GM12878 (cell line): Measurements from ENCODE around the gene ENGASE. TPM values are rescaled to one million over a fixed set of nuclear protein-coding genes. Genes with fewer than 3 reads are reported as not detected.

Experiments
- ATAC-seq: fragments of 200-7000 bp; cut with Tn5 transposase; 3 replicates; pipeline ENCODE4 v1.9.1; 2020; ENCODE audit warnings: mild to moderate bottlenecking, moderate library complexity
- BruUV-seq: library from RNA; stranded (reverse); fragments of 400-500 nt; replicated peaks from 2 replicates; lab custom pipeline; 2021; lab: Mats Ljungman, UMichigan
- CTCF ChIA-PET: fragments of 300-600 bp; sonication (Branson Sonifier 250); formaldehyde crosslinking; extraction: SDS; loops from one replicate; lab custom pipeline; 2021; ENCODE audit warnings: inconsistent platforms; lab: Yijun Ruan, JAX
- POLR2A ChIA-PET: fragments of 350-600 bp; formaldehyde crosslinking; extraction: SDS; loops from one replicate; lab custom pipeline; 2021; ENCODE audit warnings: inconsistent platforms; lab: Charles Lee
- RAD21 ChIA-PET: fragments of 300-600 bp; sonication (Branson Sonifier 250); formaldehyde crosslinking; loops from one replicate; lab custom pipeline; 2023; ENCODE audit warnings: antibody characterized with exemption; ENCODE audit not compliant: unreplicated experiment; lab: Charles Lee
- SMC1A ChIA-PET: fragments of 300-600 bp; sonication (Branson Sonifier 250); formaldehyde crosslinking; loops from one replicate; lab custom pipeline; 2023; ENCODE audit not compliant: unreplicated experiment, uncharacterized antibody; lab: Charles Lee
- DNase-seq: peaks from one replicate; pipeline ENCODE4 v3.0.0-alpha.2; 2011; ENCODE audit warnings: low read depth, low spot score
- FAIRE-seq: peaks from 3 replicates; lab custom pipeline; 2011; peaks lifted over from hg19 to GRCh38; lab: Jason Lieb, UNC
- H2AFZ ChIP-seq: 2 replicates; pipeline ENCODE4 v1.6.0; 2011; ENCODE audit warnings: low read depth, low read length, control low read depth; ENCODE audit not compliant: control insufficient read depth
- H3K27ac ChIP-seq: 2 replicates; pipeline ENCODE4 v1.5.1; 2011; ENCODE audit warnings: control low read depth; ENCODE audit not compliant: control insufficient read depth, insufficient read depth
- H3K27me3 ChIP-seq, 2 experiments: replicated peaks in 1 of 2; 2 replicates each; pipeline versions ENCODE4 v1.6.0 to v1.6.1; 2011; ENCODE audit warnings: low read length in 1 of 2; ENCODE audit not compliant: control insufficient read depth in 2 of 2, insufficient read depth in 2 of 2
- H3K36me3 ChIP-seq, 2 experiments: 2 replicates each; pipeline ENCODE4 v1.5.1; 2011; ENCODE audit warnings: low read length in 1 of 2; ENCODE audit not compliant: control insufficient read depth in 2 of 2, insufficient read depth in 2 of 2
- H3K4me1 ChIP-seq: 2 replicates; pipeline ENCODE4 v1.6.1; 2011; ENCODE audit warnings: mild to moderate bottlenecking, low read length, moderate library complexity, mixed read lengths; ENCODE audit not compliant: control insufficient read depth, insufficient read depth
- H3K4me2 ChIP-seq: 2 replicates; pipeline ENCODE4 v1.6.0; 2011; ENCODE audit warnings: control low read depth; ENCODE audit not compliant: control insufficient read depth, insufficient read depth
- H3K4me3 ChIP-seq: fragments of 200-600 bp; sonication (generic); 2 replicates; pipeline ENCODE4 v1.5.1; 2016
- H3K79me2 ChIP-seq: 2 replicates; pipeline ENCODE4 v1.6.0; 2011; ENCODE audit warnings: low read length; ENCODE audit not compliant: control insufficient read depth, insufficient read depth
- H3K9ac ChIP-seq: 2 replicates; pipeline ENCODE4 v1.8.0; 2011; ENCODE audit warnings: low read length, control low read depth, mixed read lengths; ENCODE audit not compliant: control insufficient read depth, insufficient read depth
- H3K9me3 ChIP-seq: replicated peaks from 3 replicates; pipeline ENCODE4 v1.5.1; 2011; ENCODE audit warnings: mild to moderate bottlenecking, low read length; ENCODE audit not compliant: control insufficient read depth, insufficient read depth
- H4K20me1 ChIP-seq: 2 replicates; pipeline ENCODE4 v1.6.0; 2011; ENCODE audit not compliant: control insufficient read depth, insufficient read depth
- BCLAF1 ChIP-seq: fragments of 450-650 bp; IDR thresholded peaks from 2 replicates; pipeline ENCODE4 v1.6.1; 2017; ENCODE audit warnings: antibody characterized with exemption, mild to moderate bottlenecking, moderate library complexity
- CBFB ChIP-seq: IDR thresholded peaks from 2 replicates; pipeline ENCODE4 v1.6.1; 2016; ENCODE audit warnings: antibody characterized with exemption, low read depth
- CBX5 ChIP-seq: sonication (generic); IDR thresholded peaks from 2 replicates; pipeline ENCODE4 v1.6.1; 2016; ENCODE audit warnings: low read depth, moderate library complexity, mild to moderate bottlenecking, inconsistent platforms
- CHD1 ChIP-seq: IDR thresholded peaks from 2 replicates; pipeline ENCODE4 v1.6.1; 2012; ENCODE audit warnings: low read depth, low read length, improper control_type of control experiment
- EP300 ChIP-seq, 2 experiments: fragments of 150-350 bp in 1 of 2; IDR thresholded peaks; 2 replicates each; pipeline ENCODE4 v1.6.1; 2011 to 2012; ENCODE audit warnings: low read depth in 2 of 2, low read length in 2 of 2, borderline replicate concordance in 1 of 2, improper control_type of control experiment in 1 of 2, inconsistent platforms in 1 of 2; ENCODE audit not compliant: control insufficient read depth in 1 of 2
- HDAC2 ChIP-seq: fragments of 200-600 bp; sonication (generic); IDR thresholded peaks from 2 replicates; pipeline ENCODE4 v1.6.1; 2017
- IKZF2 ChIP-seq, 2 experiments: fragments of 450-650 bp; IDR thresholded peaks; 2 replicates each; pipeline ENCODE4 v1.6.1; 2017; ENCODE audit warnings: mild to moderate bottlenecking in 2 of 2, moderate library complexity in 2 of 2
- IRF4 ChIP-seq: IDR thresholded peaks from 2 replicates; pipeline ENCODE4 v1.6.1; 2011; ENCODE audit warnings: low read depth, low read length
- IRF5 ChIP-seq: fragments of 450-650 bp; IDR thresholded peaks from 2 replicates; pipeline ENCODE4 v1.6.1; 2017; ENCODE audit warnings: borderline replicate concordance
- KAT2A ChIP-seq: conservative IDR thresholded peaks from 2 replicates; pipeline ENCODE4 v1.6.1; 2011; ENCODE audit warnings: low read depth, low read length; ENCODE audit not compliant: control insufficient read depth
- MXI1 ChIP-seq: fragments of 150-350 bp; IDR thresholded peaks from 2 replicates; pipeline ENCODE4 v1.6.1; 2011; ENCODE audit warnings: low read depth, mild to moderate bottlenecking, inconsistent platforms, low read length, improper control_type of control experiment
- NFIC ChIP-seq: IDR thresholded peaks from 2 replicates; pipeline ENCODE4 v1.6.1; 2012; ENCODE audit warnings: low read depth, mild to moderate bottlenecking, inconsistent platforms, low read length, moderate library complexity
- NFYB ChIP-seq: IDR thresholded peaks from 2 replicates; pipeline ENCODE4 v1.6.1; 2011; ENCODE audit warnings: low read depth, mild to moderate bottlenecking, low read length, improper control_type of control experiment, moderate library complexity; ENCODE audit not compliant: insufficient read depth
- NR2C2 ChIP-seq: IDR thresholded peaks from 2 replicates; pipeline ENCODE4 v1.6.1; 2011; ENCODE audit warnings: borderline replicate concordance, low read depth; ENCODE audit not compliant: control insufficient read depth, insufficient read length
- PAX5 ChIP-seq: IDR thresholded peaks from 2 replicates; pipeline ENCODE4 v1.6.1; 2011; ENCODE audit warnings: low read depth, low read length, borderline replicate concordance
- RAD21 ChIP-seq: IDR thresholded peaks from 2 replicates; pipeline ENCODE4 v1.6.1; 2011; ENCODE audit warnings: mild to moderate bottlenecking, low read depth, low read length, moderate library complexity; ENCODE audit not compliant: insufficient read depth
- RFX5 ChIP-seq: IDR thresholded peaks from 2 replicates; pipeline ENCODE4 v1.6.1; 2011; ENCODE audit warnings: low read depth, low read length, improper control_type of control experiment
- STAT1 ChIP-seq: fragments of 450-650 bp; conservative IDR thresholded peaks from 2 replicates; pipeline ENCODE4 v1.6.1; 2014; ENCODE audit warnings: antibody characterized with exemption, mild to moderate bottlenecking
- TBL1XR1 ChIP-seq: IDR thresholded peaks from 2 replicates; pipeline ENCODE4 v1.6.1; 2012; ENCODE audit warnings: low read depth, low read length, improper control_type of control experiment
- ZNF217 ChIP-seq: fragments of 450-650 bp; IDR thresholded peaks from 2 replicates; pipeline ENCODE4 v1.6.1; 2017; ENCODE audit warnings: antibody characterized with exemption, mild to moderate bottlenecking
- ZNF384 ChIP-seq: IDR thresholded peaks from 2 replicates; pipeline ENCODE4 v1.6.1; 2012; ENCODE audit warnings: low read depth, mild to moderate bottlenecking, low read length, improper control_type of control experiment, borderline replicate concordance
- ZZZ3 ChIP-seq: IDR thresholded peaks from 2 replicates; pipeline ENCODE4 v1.6.1; 2011; ENCODE audit warnings: low read depth; ENCODE audit not compliant: control insufficient read depth, insufficient read length
- WGBS: methylation state at CpG from one replicate; pipeline ENCODE4 v1.1.6; 2016; ENCODE audit warnings: low lambda C conversion rate; ENCODE audit not compliant: insufficient replicate concordance, insufficient coverage; ENCODE audit errors: missing lambda C conversion rate; 5-methylcytosine and 5-hydroxymethylcytosine counted together
- in situ Hi-C: fragments of 300-500 bp; cut with MboI; formaldehyde crosslinking; loops from 9 replicates; pipeline ENCODE4 v1.14.3; 2018; ENCODE audit warnings: mixed read lengths
- intact Hi-C: fragments of 100-400 bp; cut with micrococcal nuclease; formaldehyde crosslinking; loops from one replicate; pipeline ENCODE4 v1.14.2; 2022; ENCODE audit not compliant: unreplicated experiment
- polyA plus RNA-seq, 11 experiments: library from polyadenylated mRNA; depleted of rRNA in 4 of 11; unstranded in 6 of 11; stranded (reverse) in 5 of 11; fragments of >200 nt; fragmentation: Nextera tagmentation in 4 of 11; fragmentation: Illumina TruSeq in 1 of 11; extraction: Ambion mirVana in 4 of 11; extraction: Trizol in 1 of 11; gene quantifications; 1 replicate in 1 of 11; 2 replicates in 10 of 11; pipeline versions ENCODE4 v1.2.1 to v1.2.3, GENCODE V29; 2011 to 2016; ENCODE audit warnings: inconsistent platforms in 2 of 11, missing spikeins in 2 of 11, low read depth in 1 of 11
- total RNA-seq, 4 experiments: library from RNA; depleted of rRNA in 3 of 4; stranded (reverse); fragments of >200 nt in 3 of 4; fragmentation: Illumina TruSeq in 1 of 4; extraction: Trizol in 1 of 4; gene quantifications; 2 replicates each; pipeline versions ENCODE4 v1.2.1 to v1.2.3, GENCODE V29; 2013 to 2021

Gene ENGASE
- total and polyA plus RNA-seq, 10 of the 15 experiments (the other 5 are each of a cell fraction or from before 2014, with no cell fraction given): 0.18 to 28.9 (median 10.5) TPM

GRCh38 chr17:79045842-79046196 is 28.8 kb upstream of the ENGASE start:
- WGBS: 3% methylated on average over 11 of the region's 11 CpGs
- Histone ChIP-seq H3K27me3 (no peaks in the 10 kb centered on the region; a peak in 1 of 4 replicates), H2AFZ (no peak overlapping the region), H4K20me1 (no peaks in the 10 kb centered on the region; the same call in 1 of the 2 replicates), H3K4me3 (no peak overlapping the region), H3K4me2 (no peak overlapping the region), H3K9ac (no peak overlapping the region), H3K4me1 (no peaks in the 10 kb centered on the region), H3K36me3 (no peaks in the 10 kb centered on the region), H3K9me3 (no peaks in the 10 kb centered on the region), H3K79me2 (no peaks in the 10 kb centered on the region), H3K27ac (no peak overlapping the region)
- no TSS peak for BruUV-seq
- DNase-seq (no peak), ATAC-seq (peak; percentile 94), FAIRE-seq (peak; percentile 7)
- CTCF ChIA-PET: interaction anchor here (0.6 to 2.9 kb wide), 15 partner anchors 8 to 346 kb away, joined by 3 to 27 read pairs (median 6); no protein-coding TSS in a partner anchor
- SMC1A ChIA-PET: interaction anchor here (1.0 to 1.1 kb wide), 2 partner anchors 37 to 346 kb away, joined by 4 to 5 read pairs; no protein-coding TSS in a partner anchor
- POLR2A ChIA-PET: no interaction called here
- in situ Hi-C loops (no loop called here), intact Hi-C loops (loop anchor here (2.0 kb wide), 1 partner anchor 37 kb away; no protein-coding TSS in a partner anchor)
- RAD21 ChIA-PET: interaction anchor here (1.0 to 2.1 kb wide), 2 partner anchors 37 to 347 kb away, joined by 3 to 7 read pairs; no protein-coding TSS in a partner anchor
- no peak for TF ChIP-seq ZZZ3
- no peak for TF ChIP-seq PAX5
- TF ChIP-seq RAD21: peak; percentile 67
- no peak for TF ChIP-seq IRF5
- no peak for TF ChIP-seq KAT2A
- no peak for TF ChIP-seq NFIC
- TF ChIP-seq NFYB: no peak
- no peak for TF ChIP-seq MXI1
- no peak for TF ChIP-seq CBX5
- TF ChIP-seq RFX5: no peak
- TF ChIP-seq EP300 (IDR thresholded peaks at IDR 0.05; ENCODE audit: borderline replicate concordance in 1 of 2, control insufficient read depth in 1 of 2, low read depth in 2 of 2, low read length in 2 of 2): no peak
- TF ChIP-seq BCLAF1: no peak
- TF ChIP-seq HDAC2: no peak
- TF ChIP-seq CHD1: no peak
- no peak for TF ChIP-seq IKZF2 (IDR thresholded peaks at IDR 0.05)
- TF ChIP-seq STAT1: no peak
- no peak for TF ChIP-seq ZNF384
- no peak for TF ChIP-seq CBFB
- no peak for TF ChIP-seq ZNF217
- TF ChIP-seq TBL1XR1: no peak
- TF ChIP-seq IRF4: no peak
- no peak for TF ChIP-seq NR2C2
